HepG2 (cell line): ENCODE results near the gene UCKL1. TPM values are rescaled to one million over a fixed set of nuclear protein-coding genes. Genes with fewer than 3 reads are reported as not detected.

Experiments used
- AGO2 ChIP-seq: fragments of 200-400 bp; formaldehyde crosslinking; optimal IDR thresholded peaks from 2 replicates; pipeline ENCODE3; 2017; ENCODE audit warnings: mild to moderate bottlenecking, low read depth, low read length, moderate library complexity
- AKNA ChIP-seq: sonication (generic); formaldehyde crosslinking; IDR thresholded peaks from 2 replicates; pipeline ENCODE4 v1.4.0; 2020; ENCODE audit warnings: missing genetic modification reagents, borderline replicate concordance
- CENPT ChIP-seq: sonication (generic); formaldehyde crosslinking; IDR thresholded peaks from 2 replicates; pipeline ENCODE4 v1.8.0; 2022; ENCODE audit warnings: low read depth, mild to moderate bottlenecking, moderate library complexity, missing genetic modification reagents
- ETV6 ChIP-seq: sonication (generic); formaldehyde crosslinking; conservative IDR thresholded peaks from 2 replicates; pipeline ENCODE4 v1.4.0; 2020; ENCODE audit warnings: missing genetic modification reagents
- JUNB ChIP-seq: sonication (generic); formaldehyde crosslinking; IDR thresholded peaks from 2 replicates; pipeline ENCODE4 v1.8.0; 2022; ENCODE audit warnings: missing genetic modification reagents, mild to moderate bottlenecking, borderline replicate concordance
- MLXIP ChIP-seq: sonication (generic); formaldehyde crosslinking; IDR thresholded peaks from 2 replicates; pipeline ENCODE4 v1.9.0; 2021; ENCODE audit warnings: missing genetic modification reagents, borderline replicate concordance
- MYC ChIP-seq: sonication (generic); formaldehyde crosslinking; IDR thresholded peaks from 2 replicates; pipeline ENCODE4 v1.9.0; 2021; ENCODE audit warnings: missing genetic modification reagents, borderline replicate concordance
- NFYB ChIP-seq: sonication (generic); formaldehyde crosslinking; IDR thresholded peaks from 2 replicates; pipeline ENCODE4 v1.4.0; 2020; ENCODE audit warnings: missing genetic modification reagents
- NR1H2 ChIP-seq: sonication (generic); formaldehyde crosslinking; IDR thresholded peaks from 2 replicates; pipeline ENCODE4 v1.8.1; 2022; ENCODE audit warnings: low read depth, missing genetic modification reagents, borderline replicate concordance
- NR3C1 ChIP-seq: sonication (generic); formaldehyde crosslinking; IDR thresholded peaks from 2 replicates; pipeline ENCODE4 v1.4.0; 2020; ENCODE audit warnings: missing genetic modification reagents
- PCBP1 ChIP-seq: fragments of 200-400 bp; formaldehyde crosslinking; IDR thresholded peaks from 2 replicates; pipeline ENCODE4 v1.6.1; 2017; ENCODE audit warnings: mild to moderate bottlenecking, low read depth, low read length, borderline replicate concordance
- POGZ ChIP-seq: sonication (generic); formaldehyde crosslinking; IDR thresholded peaks from 2 replicates; pipeline ENCODE4 v1.4.0; 2020; ENCODE audit warnings: mild to moderate bottlenecking, missing genetic modification reagents
- SATB2 ChIP-seq: sonication (generic); formaldehyde crosslinking; IDR thresholded peaks from 2 replicates; pipeline ENCODE4 v1.5.0; 2020; ENCODE audit warnings: missing genetic modification reagents
- ZNF280D ChIP-seq: sonication (generic); formaldehyde crosslinking; IDR thresholded peaks from 2 replicates; pipeline ENCODE4 v1.5.1; 2020; ENCODE audit warnings: mild to moderate bottlenecking, missing genetic modification reagents
- ZNF383 ChIP-seq: sonication (generic); formaldehyde crosslinking; IDR thresholded peaks from 2 replicates; pipeline ENCODE4 v1.4.0; 2020; ENCODE audit warnings: missing genetic modification reagents, mild to moderate bottlenecking, borderline replicate concordance
- polyA plus RNA-seq, 8 experiments: library from polyadenylated mRNA; depleted of rRNA in 3 of 8; stranded (reverse) in 7 of 8; unstranded in 1 of 8; fragments of >200 nt; fragmentation: Illumina TruSeq in 4 of 8; extraction: Trizol in 4 of 8; gene quantifications; 2 replicates each; pipeline versions ENCODE4 v1.2.1 to v1.2.3, GENCODE V29; 2011 to 2016; ENCODE audit warnings: low read depth in 4 of 8, missing spikeins in 1 of 8, mixed read lengths in 1 of 8; ENCODE audit not compliant: insufficient read depth in 1 of 8
- total RNA-seq, 5 experiments: library from RNA; depleted of rRNA; stranded (reverse); fragments of >200 nt; fragmentation: Illumina TruSeq; extraction: Trizol; gene quantifications; 2 replicates each; pipeline ENCODE4 v1.2.3, GENCODE V29; 2016; ENCODE audit warnings: low read depth in 1 of 5
- TF ChIP-seq, protein P1 (sequence below): IDR thresholded peaks from 2 replicates; pipeline ENCODE4 v1.6.1; 2016; ENCODE audit warnings: low read depth, borderline replicate concordance

Gene UCKL1
- total and polyA plus RNA-seq, 2 of the 13 experiments (the other 11 are each of a cell fraction or from before 2014, with no cell fraction given), result 50.2 to 126 TPM

DNA sequence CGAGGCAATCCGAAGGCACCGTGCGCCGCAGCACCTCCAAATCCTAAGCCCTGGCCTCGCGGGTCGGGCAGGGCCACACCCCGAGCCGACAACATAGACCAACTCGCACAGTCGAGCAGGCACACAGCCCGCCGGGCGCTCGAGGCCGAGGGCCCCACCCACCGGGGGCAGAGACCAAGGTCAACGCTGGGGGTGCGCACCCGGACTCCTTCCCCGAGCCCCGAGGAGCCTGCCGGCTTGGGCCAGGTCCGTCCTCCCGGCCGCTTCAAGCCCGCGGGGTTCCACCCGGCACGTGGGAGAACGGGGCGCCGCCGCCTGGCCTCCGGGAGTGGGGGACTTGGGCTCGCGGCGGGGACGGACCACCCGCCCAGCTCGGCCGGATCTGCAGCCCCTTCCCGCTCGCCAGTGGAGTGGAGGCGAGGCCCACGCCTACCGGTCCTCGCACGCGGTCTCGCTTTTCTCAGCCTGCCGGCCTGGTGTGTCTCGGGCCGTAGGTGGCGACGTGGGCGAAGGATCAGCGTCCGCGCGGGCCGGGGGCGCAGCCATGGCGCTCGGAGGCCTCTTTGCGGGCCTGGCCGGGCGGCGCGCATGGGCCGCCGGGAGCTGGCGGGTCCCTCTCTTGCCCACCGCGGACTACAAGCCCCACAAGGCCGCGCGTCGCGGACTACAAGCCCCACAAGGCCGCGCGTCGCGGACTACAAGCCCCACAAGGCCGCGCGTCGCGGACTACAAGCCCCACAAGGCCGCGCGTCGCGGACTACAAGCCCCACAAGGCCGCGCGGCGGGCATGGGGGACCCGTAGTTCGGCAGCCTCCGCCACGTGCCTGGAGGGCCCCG is at the start of gene UCKL1 (continued):
- TF ChIP-seq ZNF280D (CRISPR knock-in tag) (no peak), JUNB (CRISPR knock-in tag) (no peak; the same call in 1 of the 2 replicates), POGZ (CRISPR knock-in tag) (peak; percentile 87), AGO2 (peak; percentile 100), MYC (peak; percentile 97), NR3C1 (CRISPR knock-in tag) (peak; percentile 67; the same call in 1 of the 2 replicates), AKNA (peak; percentile 92), SATB2 (CRISPR knock-in tag) (peak; percentile 98), CENPT (CRISPR knock-in tag) (peak; percentile 63; the same call in 1 of the 2 replicates), NFYB (CRISPR knock-in tag) (peak; percentile 69), ETV6 (peak; percentile 93), MLXIP (CRISPR knock-in tag) (peak; percentile 84; the same call in 1 of the 2 replicates), ZNF383 (CRISPR knock-in tag) (peak; percentile 100), NR1H2 (CRISPR knock-in tag) (peak; percentile 99), PCBP1 (peak; percentile 73; the same call in 1 of the 2 replicates)
- TF ChIP-seq, protein P1, sequence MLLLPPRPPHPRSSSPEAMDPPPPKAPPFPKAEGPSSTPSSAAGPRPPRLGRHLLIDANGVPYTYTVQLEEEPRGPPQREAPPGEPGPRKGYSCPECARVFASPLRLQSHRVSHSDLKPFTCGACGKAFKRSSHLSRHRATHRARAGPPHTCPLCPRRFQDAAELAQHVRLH (CRISPR knock-in tag), result peak; percentile 98
